Urothelium cell line (cell line): Measurements from ENCODE around the gene ORAI2.
"Not testable (repeated sequence)": the region's sequence is repeated elsewhere in the genome, so short reads cannot be mapped to it uniquely, and the experiment has no call there.

Experiments
- DNase-seq: peaks from one replicate; pipeline ENCODE4 v3.0.0; 2011; ENCODE audit warnings: low spot score, mixed read lengths
- FAIRE-seq: peaks from 2 replicates; lab custom pipeline; 2011; peaks lifted over from hg19 to GRCh38; lab: Jason Lieb, UNC

Gene ORAI2

GRCh38 chr7:102493220-102493935 is 60.0 kb downstream of the ORAI2 start:
- FAIRE-seq, DNase-seq: not testable (repeated sequence)

GRCh38 chr7:102494026-102494425 is 60.7 kb downstream of the ORAI2 start:
- FAIRE-seq, DNase-seq: not testable (repeated sequence)

GRCh38 chr7:102494473-102495149 is 61.2 kb downstream of the ORAI2 start:
- not testable (repeated sequence) for DNase-seq

DNA sequence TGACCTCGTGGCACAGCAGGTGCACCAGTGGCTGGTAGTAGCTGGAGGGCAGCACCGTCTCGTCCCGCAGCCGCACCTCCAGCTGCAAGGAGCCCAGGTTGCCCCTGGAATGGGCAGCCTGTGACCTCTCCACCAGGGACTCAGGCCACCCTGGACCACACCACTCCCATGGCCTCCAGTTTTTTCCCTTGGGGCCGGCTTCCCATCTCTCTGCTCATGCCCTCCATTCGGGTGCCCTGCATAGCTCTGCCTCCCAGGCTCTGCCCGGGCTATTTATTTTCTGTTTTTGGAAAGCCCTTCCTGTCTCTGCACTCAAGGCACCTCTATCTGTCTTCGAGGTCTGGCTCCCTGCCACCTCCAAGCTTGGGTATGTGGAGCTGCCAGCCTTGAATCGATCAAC is 63.5 kb downstream of the ORAI2 start:
- FAIRE-seq, DNase-seq: not testable (repeated sequence)

More at GRCh38 chr7:102494473-102495149, 61.2 kb downstream of the ORAI2 start:
- not testable (repeated sequence) for FAIRE-seq

DNA sequence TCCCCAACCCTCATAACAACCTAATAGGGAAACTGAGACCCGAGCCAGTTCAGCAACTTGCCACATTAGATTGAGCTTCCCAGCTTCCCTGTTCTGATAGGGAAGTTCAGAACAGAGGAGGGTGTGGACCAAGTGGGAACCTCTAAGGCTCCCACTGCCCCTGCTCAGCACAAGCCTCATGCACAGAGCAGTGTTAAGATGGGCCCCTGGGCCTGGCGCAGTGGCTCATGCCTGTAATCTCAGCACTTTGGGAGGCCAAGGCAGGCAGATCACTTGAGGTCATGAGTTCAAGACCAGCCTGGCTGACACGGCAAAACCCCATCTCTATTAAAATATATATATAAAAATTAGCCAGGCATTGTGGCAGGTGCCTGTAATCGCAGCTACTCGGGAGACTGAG is 63.9 kb downstream of the ORAI2 start:
- not testable (repeated sequence) for FAIRE-seq, DNase-seq

GRCh38 chr7:102498321-102498720 is 64.9 kb downstream of the ORAI2 start:
- not testable (repeated sequence) for DNase-seq, FAIRE-seq

DNA sequence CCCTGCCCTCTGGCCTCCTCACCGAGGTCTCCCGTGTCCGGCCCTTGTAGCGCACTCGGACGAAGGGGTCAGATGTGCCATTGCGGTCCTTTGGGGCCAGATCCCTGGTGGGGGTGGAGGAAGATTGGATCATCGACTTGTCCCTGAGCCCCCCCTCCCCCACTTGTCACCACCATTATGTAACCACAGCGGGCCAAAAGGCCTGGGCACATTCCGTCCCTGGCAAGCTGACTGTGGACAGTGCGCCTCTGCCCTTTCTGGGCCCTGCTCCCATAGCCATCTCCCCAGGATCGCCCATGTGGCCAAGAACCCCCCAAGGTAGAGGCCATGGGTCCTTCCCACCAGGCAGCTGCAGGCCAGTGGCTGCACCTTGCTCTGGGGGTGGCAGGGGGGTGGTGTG is 69.8 kb downstream of the ORAI2 start:
- not testable (repeated sequence) for FAIRE-seq

DNA sequence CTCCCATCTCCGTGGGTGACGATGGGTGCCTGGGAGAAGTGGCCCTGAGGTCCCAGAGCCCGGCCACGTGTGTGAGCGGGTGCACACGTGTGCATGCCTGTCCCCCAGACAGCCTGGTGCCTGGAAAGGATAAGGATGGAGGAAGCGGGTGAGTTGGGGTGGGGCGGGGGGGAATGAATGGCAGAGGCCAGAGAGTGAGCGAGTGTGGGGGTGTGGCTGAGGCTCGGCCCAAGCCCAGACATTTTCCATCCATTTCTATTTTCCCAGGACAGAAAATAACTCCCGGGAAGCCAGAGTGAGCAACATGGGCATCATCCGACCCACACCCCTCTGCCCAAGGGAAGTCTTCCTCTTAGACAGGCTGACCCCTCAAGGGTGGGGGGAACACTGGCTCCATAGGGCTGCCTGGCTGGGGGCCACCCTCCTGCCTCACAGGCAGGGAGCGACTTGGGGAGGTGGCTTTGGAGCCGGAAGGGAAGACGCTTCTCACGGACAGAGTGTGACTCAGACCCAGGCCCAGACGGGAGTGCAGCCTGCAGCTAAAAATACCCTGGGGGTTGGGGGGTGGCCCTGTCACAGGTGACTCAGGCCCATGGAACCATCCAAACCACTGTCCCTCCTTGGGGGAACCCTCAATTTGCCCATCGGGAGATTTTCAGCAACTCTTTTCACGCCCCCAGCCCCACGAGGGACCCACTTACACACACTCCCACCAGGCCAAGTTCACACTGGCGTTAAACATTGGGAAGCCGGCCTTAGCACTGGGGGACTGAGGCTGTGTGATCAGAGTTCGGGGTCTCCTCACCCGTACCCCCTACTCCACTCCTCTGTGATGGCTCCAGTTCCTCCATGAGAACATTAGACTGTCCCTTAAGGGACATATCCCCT is 72.2 kb downstream of the ORAI2 start:
- DNase-seq, FAIRE-seq: not testable (repeated sequence)

More for the DNA sequence above, 69.8 kb downstream of the ORAI2 start:
- not testable (repeated sequence) for DNase-seq
